Upper lobe of right lung (tissue), 1 donor: Measurements from ENCODE around the gene MRPL53. TPM values are rescaled to one million over a fixed set of nuclear protein-coding genes. Genes with fewer than 3 reads are reported as not detected.

Experiments
- ATAC-seq: fragments of 200-7000 bp; cut with Tn5 transposase; one replicate; pipeline ENCODE4 v1.9.1; 2020; ENCODE audit warnings: mild to moderate bottlenecking, moderate library complexity
- DNase-seq: peaks from one replicate; pipeline ENCODE4 v3.0.0-alpha.2; 2020
- H3K27ac ChIP-seq: fragments of 200-600 bp; one replicate; pipeline ENCODE4 v1.8.0; 2022
- H3K27me3 ChIP-seq: fragments of 200-600 bp; one replicate; pipeline ENCODE4 v1.8.0; 2022; ENCODE audit warnings: mild to moderate bottlenecking
- H3K36me3 ChIP-seq: fragments of 200-600 bp; one replicate; pipeline ENCODE4 v1.8.0; 2022
- H3K4me1 ChIP-seq: fragments of 200-600 bp; one replicate; pipeline ENCODE4 v1.8.0; 2022
- H3K4me3 ChIP-seq: fragments of 200-600 bp; one replicate; pipeline ENCODE4 v1.8.0; 2022; ENCODE audit warnings: mild to moderate bottlenecking
- H3K9me3 ChIP-seq: fragments of 200-600 bp; one replicate; pipeline ENCODE4 v1.8.0; 2022
- CTCF ChIP-seq: fragments of 200-600 bp; IDR thresholded peaks from one replicate; pipeline ENCODE4 v1.8.0; 2022; ENCODE audit warnings: antibody characterized with exemption
- intact Hi-C: fragments of 100-400 bp; cut with DNase I; formaldehyde crosslinking; loops from one replicate; pipeline ENCODE4 v1.11.0; 2022
- total RNA-seq: library from RNA; stranded (reverse); fragmentation: NEBNext Ultra II Directional; extraction: Animal tissue kit (Norgen Biotek cat#: 25700); gene quantifications from one replicate; pipeline ENCODE4 v1.2.1, GENCODE V29; 2021
- donor health status: DM: no; HTN: yes; CAD: no; lungs with severe emphysema.

MRPL53 gene
- total RNA-seq, 1 donor from 2014 or later = 73.1 TPM

- Histone ChIP-seq H3K27me3 (no peaks in the 10 kb centered on the region), H3K4me1 (peaks cover 35% of the 10 kb centered on the region), H3K27ac (peak overlapping the region; percentile 80), H3K4me3 (peak overlapping the region; percentile 90), H3K36me3 (peaks cover 22% of the 10 kb centered on the region), H3K9me3 (no peaks in the 10 kb centered on the region)
- no peak for TF ChIP-seq CTCF
- DNase-seq (no peak), ATAC-seq (no peak)
- intact Hi-C loops = no loop called here
These were observed 13.5 kb downstream of the MRPL53 start for GRCh38 chr2:74458938-74459363.

- intact Hi-C loops = no loop called here
- TF ChIP-seq CTCF = no peak
- Histone ChIP-seq H3K4me3 (peak within 1 kb of the TSS; percentile 90), H3K27me3 (no peaks in the 10 kb centered on the region), H3K36me3 (peaks cover 22% of the 10 kb centered on the region), H3K4me1 (peaks cover 33% of the 10 kb centered on the region), H3K27ac (peak within 1 kb of the TSS; percentile 97), H3K9me3 (no peaks in the 10 kb centered on the region)
- peak; percentile 99 for DNase-seq
- peak; percentile 94 for ATAC-seq
These were observed 14.1 kb downstream of the MRPL53 start, which contains the start of gene WBP1 for GRCh38 chr2:74458132-74458937. Gene WBP1, plus strand, starts transcription at chr2:74458438. Its CDS starts 165 bp downstream, at chr2:74458603.

- TF ChIP-seq CTCF = no peak
- peaks cover 33% of the 10 kb centered on the region for H3K4me1 ChIP-seq
These were observed 14.8 kb downstream of the MRPL53 start for GRCh38 chr2:74457549-74458131.

GRCh38 chr2:74457129-74457548 is 15.3 kb downstream of the MRPL53 start:
- Histone ChIP-seq H3K27ac (peak overlapping the region; percentile 97), H3K4me3 (peak overlapping the region; percentile 90), H3K36me3 (peaks cover 12% of the 10 kb centered on the region), H3K9me3 (no peaks in the 10 kb centered on the region), H3K27me3 (no peaks in the 10 kb centered on the region), H3K4me1 (peaks cover 33% of the 10 kb centered on the region)
- ATAC-seq (no peak), DNase-seq (no peak)
- no peak for TF ChIP-seq CTCF
- intact Hi-C loops = no loop called here

More at GRCh38 chr2:74457549-74458131, 14.8 kb downstream of the MRPL53 start:
- DNase-seq (peak; percentile 87), ATAC-seq (peak; percentile 43)
- Histone ChIP-seq H3K27ac (peak overlapping the region; percentile 97), H3K4me3 (peak overlapping the region; percentile 90), H3K27me3 (no peaks in the 10 kb centered on the region), H3K36me3 (peaks cover 17% of the 10 kb centered on the region), H3K9me3 (no peaks in the 10 kb centered on the region)
- intact Hi-C loops = no loop called here

GRCh38 chr2:74454654-74455511 is 17.6 kb downstream of the MRPL53 start, which contains the start of gene INO80B:
Gene INO80B, plus strand, starts transcription at chr2:74455087. Its CDS starts 30 bp downstream, at chr2:74455117.
- ATAC-seq (peak; percentile 81), DNase-seq (peak; percentile 96)
- no peaks in the 10 kb centered on the region for H3K27me3 ChIP-seq
- intact Hi-C loops = no loop called here
- no peaks in the 10 kb centered on the region for H3K9me3 ChIP-seq
- peak within 1 kb of the TSS; percentile 71 for H3K4me3 ChIP-seq
- peaks cover 33% of the 10 kb centered on the region for H3K4me1 ChIP-seq
- H3K36me3 ChIP-seq = no peaks in the 10 kb centered on the region
- TF ChIP-seq CTCF = no peak
- peak within 1 kb of the TSS; percentile 75 for H3K27ac ChIP-seq
